A673 (cell line): Measurements from ENCODE around the gene HIPK1.

ENCODE experiments used
- EZH2 ChIP-seq: fragments of 200-600 bp; sonication (generic); IDR thresholded peaks from 2 replicates; pipeline ENCODE4 v1.6.1; 2017; ENCODE audit warnings: borderline replicate concordance, low read depth, mild to moderate bottlenecking, mixed read lengths, antibody characterized with exemption, low read length; ENCODE audit not compliant: poor library complexity, severe bottlenecking
- TF ChIP-seq, protein P1 (sequence below): fragments of 300-800, 200-600 bp; sonication (generic); conservative IDR thresholded peaks from 2 replicates; pipeline ENCODE4 v1.5.1; 2017; ENCODE audit warnings: low read depth, mild to moderate bottlenecking, antibody characterized with exemption, low read length, moderate library complexity, mixed read lengths

DNA sequence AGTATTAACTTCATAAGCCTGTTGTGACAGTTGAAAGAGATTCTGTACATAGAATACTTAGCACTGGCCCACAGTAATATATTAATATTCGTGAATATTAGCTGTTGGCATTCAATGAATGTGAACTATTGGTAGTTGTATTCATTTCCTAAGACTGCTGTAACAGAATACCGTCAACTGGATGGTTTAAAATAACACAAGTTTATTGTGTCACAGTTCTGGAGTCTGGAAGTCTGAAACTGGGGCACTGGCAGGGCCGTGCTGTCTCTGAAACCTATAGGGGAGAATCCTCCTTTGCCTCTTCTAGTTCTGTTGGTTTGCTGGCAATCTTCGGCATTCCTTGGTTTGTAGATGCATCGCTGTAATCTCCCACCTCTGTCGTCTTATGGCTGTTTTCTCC, 97.7 kb downstream of the HIPK1 start:
- TF ChIP-seq EZH2, result no peak
- TF ChIP-seq, protein P1, sequence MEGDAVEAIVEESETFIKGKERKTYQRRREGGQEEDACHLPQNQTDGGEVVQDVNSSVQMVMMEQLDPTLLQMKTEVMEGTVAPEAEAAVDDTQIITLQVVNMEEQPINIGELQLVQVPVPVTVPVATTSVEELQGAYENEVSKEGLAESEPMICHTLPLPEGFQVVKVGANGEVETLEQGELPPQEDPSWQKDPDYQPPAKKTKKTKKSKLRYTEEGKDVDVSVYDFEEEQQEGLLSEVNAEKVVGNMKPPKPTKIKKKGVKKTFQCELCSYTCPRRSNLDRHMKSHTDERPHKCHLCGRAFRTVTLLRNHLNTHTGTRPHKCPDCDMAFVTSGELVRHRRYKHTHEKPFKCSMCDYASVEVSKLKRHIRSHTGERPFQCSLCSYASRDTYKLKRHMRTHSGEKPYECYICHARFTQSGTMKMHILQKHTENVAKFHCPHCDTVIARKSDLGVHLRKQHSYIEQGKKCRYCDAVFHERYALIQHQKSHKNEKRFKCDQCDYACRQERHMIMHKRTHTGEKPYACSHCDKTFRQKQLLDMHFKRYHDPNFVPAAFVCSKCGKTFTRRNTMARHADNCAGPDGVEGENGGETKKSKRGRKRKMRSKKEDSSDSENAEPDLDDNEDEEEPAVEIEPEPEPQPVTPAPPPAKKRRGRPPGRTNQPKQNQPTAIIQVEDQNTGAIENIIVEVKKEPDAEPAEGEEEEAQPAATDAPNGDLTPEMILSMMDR, result no peak
